GOT3 (cell line): ENCODE results near the gene APBA2.

Source experiments
- DNase-seq: peaks from one replicate; lab custom pipeline; 2025; ENCODE audit warnings: mixed read lengths; lab: John Stamatoyannopoulos, UW

The APBA2 gene

DNA sequence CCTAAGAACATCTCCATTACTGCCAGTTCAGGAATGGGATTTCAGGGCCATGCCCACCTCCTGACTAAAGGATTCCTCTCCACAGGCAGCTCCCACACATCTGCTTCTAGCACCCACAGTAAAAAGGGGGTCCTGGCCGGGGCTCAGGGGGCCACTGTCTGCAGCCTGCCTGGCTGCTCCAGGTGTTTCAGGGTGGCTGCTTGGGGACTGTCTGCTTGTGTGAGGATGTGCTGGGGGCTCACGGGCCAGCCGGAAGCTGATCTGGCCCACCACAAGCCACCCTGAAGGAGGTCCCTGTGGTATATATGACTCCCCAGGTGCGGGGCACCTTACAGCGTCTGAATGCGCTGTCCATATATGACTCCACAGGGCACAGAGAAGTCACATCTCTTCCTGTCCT, 248.5 kb downstream of the APBA2 start:
- no peak for DNase-seq

DNA sequence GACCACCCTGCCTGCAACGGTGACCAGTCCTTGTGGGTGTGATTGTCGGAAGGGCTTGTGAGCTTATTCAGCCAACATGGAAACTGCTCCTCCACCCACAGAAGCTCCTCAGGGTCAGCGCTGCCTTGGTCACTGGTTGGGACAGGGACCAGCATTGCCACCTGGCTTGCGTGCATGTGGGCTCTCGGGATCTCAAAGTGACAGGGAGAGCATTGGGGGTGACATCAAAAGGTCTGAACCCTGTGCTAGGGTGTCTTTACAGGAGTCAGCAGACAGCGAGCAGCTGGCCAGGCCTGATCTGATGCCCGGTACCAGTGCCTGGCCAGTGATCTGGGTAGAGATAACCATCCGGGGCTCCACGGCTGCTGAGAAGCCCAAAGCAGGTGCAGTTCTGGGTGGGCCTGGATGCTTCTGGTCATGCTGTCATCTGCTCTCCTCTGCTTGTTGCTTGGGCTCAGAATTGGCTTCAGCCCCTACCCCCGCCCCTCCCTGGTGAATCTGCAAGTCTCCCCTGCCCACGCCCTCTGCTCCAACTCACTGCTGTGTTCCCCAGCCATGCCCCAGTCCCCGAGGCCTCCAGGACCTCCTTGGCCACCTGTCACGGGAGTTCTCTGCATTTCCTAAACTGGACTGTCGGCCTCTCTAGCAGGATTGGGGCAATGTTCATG, 249.0 kb downstream of the APBA2 start:
- DNase-seq = no peak

DNA sequence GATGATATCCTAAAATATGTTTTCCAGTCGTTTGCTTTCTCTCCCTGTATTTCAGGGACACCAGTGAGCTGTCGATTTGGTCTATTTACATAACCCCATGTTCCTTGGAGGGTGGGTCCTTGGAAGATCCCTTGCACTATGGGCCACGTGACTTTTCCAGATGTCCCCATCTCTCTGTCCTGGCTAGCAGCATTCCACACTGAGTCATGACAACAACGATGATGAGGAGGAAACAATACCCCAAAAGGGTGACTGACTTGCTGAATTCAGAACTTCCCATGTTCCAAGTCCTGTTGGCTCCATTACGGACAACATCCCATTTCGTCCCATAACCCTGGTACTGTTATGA, 249.5 kb downstream of the APBA2 start:
- DNase-seq = no peak

- no peak for DNase-seq
Observed at GRCh38 chr15:29135702-29136646, 250.2 kb downstream of the APBA2 start.

DNA sequence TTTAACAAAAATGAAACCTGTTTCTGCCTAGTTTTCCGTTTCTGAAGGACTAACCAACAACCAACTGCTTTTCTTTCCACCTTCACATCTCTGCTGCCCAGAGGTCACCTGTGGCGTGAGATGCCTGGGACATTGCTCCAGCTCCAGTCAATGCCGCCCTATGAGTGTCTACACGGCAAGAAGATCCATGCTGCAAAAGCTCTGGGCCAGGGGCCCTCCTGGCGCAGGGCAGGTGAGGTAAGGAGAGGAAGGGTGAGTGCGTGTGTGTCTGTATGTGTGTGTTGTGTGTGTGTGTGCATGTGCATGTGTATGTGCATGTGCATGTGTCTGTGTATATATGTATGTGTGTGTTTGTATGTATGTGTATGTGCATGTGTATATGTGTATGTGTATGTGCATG, 252.5 kb downstream of the APBA2 start:
- no peak for DNase-seq

DNA sequence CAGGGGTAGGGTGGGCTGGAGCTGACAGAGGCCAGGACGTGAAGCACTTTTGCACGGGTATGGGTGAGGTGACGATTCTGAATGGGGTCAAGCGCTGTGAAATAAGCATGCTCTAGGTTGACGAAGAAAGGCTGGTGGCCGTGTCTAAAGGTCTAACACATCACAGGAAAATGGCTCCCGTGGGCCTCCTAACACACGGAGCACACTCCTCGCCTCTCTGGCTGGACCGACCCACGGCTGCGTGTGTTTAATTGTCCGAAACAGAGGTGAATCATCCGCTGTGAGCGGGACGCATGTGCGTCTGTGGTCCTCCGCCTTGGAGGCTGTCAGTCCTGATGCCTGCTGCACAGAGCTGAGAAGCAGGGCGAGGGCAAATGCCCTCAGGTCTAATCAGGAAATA, 253.3 kb downstream of the APBA2 start:
- DNase-seq = no peak

- DNase-seq = no peak
Observed at GRCh38 chr15:29139540-29140459, 254.0 kb downstream of the APBA2 start.

- no peak for DNase-seq
Observed at GRCh38 chr15:29140475-29141307, 254.9 kb downstream of the APBA2 start.

- no peak for DNase-seq
Observed at GRCh38 chr15:29141308-29142128, 255.7 kb downstream of the APBA2 start.

- no peak for DNase-seq
Observed at GRCh38 chr15:29142129-29142747, 256.5 kb downstream of the APBA2 start.

GRCh38 chr15:29143293-29143692, 257.5 kb downstream of the APBA2 start:
- DNase-seq = no peak

DNA sequence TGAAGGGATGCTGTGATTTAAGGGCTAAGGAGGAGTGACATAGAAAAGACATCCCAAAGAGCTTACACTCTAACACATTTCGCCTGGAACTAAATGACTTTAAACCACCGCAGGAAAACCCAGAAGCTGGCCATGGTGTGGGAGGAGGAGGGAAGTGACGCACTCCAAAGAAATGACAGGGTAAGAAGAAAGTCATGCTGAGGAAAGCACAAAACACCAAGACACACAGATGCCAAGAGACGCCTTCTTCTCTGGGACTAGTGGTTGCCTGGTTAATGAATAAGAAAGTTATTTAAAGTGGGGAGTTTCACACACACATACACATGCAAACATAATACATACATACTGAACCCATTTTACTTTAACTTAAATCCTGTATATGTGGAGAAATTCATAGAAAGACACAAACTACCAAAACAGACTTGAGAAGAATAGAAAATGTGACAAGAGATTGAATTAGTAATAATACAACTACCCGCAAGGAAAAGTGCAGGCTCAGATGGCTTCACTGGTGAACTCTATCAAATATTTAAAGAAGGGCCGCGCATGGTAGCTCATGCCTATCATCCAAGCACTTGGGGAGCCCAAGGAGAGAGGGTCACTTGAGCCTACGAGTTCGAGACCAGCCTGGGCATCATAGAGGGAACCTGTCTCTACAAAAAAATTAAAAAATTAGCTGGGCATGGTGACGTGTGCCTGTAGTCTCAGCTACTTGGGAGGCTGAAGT, 258.3 kb downstream of the APBA2 start:
- no peak for DNase-seq

- no peak for DNase-seq
Observed at GRCh38 chr15:29149738-29150075, 263.9 kb downstream of the APBA2 start.

DNA sequence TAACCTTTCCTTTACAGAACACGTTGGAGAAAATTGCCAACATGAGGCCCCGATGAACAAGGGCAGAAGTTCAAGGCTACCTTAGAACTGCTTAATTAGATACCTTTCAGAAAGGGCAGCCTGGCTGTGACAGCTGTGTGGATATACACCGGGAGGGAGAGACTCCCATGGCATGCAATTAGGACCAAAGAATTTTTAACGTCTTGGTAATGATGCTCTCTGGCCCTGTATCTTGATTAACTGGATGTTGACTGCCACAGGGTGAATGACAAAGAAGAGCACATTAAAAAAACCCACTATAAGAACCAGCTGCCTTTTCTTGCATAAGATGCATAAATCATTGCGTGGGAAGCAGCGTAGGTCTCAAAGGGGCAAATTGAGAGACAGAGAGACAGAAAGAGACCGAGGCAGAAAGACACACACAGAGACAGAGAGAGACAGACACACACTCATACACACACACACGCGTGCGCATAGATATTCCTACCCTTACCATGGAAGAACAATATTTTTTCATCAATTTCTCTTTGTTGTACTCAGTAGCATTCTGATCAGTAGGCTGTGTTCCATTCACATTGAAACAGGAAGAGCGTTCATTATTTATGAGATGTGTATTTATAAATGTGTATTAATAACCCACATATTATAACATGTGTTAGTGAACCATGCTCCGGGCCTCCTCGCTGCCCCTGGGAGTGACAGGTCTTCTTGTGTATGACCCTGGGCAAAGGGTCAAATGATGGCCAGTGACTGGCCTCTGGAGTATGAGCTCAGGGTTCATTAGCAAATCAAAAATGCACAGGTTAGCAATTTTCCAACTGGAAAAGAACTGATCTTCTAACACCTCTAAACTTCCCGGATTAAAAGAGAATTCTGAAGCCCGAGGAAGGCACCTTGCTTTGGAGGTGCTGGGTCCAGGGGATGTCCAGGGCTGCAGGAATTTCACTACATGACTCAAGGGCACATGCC, 265.0 kb downstream of the APBA2 start:
- DNase-seq = no peak

- no peak for DNase-seq
Observed at GRCh38 chr15:29151484-29151857, 265.7 kb downstream of the APBA2 start.

DNA sequence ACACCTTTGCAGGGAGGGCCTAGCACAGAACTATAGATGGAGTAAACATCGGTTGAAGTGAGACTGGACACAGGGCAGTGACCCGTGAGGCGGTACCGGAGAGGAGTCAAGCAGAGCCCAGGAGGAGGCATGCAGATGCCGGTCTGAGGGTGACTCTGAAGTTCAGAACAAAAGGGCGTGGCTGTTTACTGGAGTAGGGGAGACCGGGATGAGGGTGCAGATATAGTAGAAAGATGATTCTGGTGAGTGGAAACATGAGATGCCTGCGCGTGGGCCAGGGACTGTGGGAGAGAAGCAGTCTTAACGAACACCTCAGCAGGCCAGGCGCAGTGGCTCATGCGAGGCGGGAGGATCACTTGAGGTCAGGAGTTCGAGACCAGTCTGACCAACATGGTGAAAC, 270.7 kb downstream of the APBA2 start:
- DNase-seq = no peak

GRCh38 chr15:29159771-29160455, 274.1 kb downstream of the APBA2 start:
- DNase-seq = no peak

GRCh38 chr15:29162411-29162810, 276.6 kb downstream of the APBA2 start:
- DNase-seq = no peak
